Skin epidermis (tissue), 12 donors: ENCODE results near the gene CCDC88B.
A peak's percentile ranks its signal among the peaks of the same experiment; 100 is the strongest.

Experiments used
- H3K27ac ChIP-seq, 21 experiments: fragments of 200-600 bp; sonication (generic) in 11 of 21; one replicate each; pipeline ENCODE4 v1.5.0; 2020; ENCODE audit warnings: mild to moderate bottlenecking in 3 of 21, inconsistent platforms in 2 of 21, moderate library complexity in 2 of 21
- H3K4me3 ChIP-seq, 7 experiments: fragments of 200-600 bp; sonication (generic) in 2 of 7; one replicate each; pipeline ENCODE4 v1.5.0; 2020; ENCODE audit warnings: inconsistent platforms in 2 of 7, mild to moderate bottlenecking in 2 of 7, moderate library complexity in 1 of 7

The CCDC88B gene, protein sequence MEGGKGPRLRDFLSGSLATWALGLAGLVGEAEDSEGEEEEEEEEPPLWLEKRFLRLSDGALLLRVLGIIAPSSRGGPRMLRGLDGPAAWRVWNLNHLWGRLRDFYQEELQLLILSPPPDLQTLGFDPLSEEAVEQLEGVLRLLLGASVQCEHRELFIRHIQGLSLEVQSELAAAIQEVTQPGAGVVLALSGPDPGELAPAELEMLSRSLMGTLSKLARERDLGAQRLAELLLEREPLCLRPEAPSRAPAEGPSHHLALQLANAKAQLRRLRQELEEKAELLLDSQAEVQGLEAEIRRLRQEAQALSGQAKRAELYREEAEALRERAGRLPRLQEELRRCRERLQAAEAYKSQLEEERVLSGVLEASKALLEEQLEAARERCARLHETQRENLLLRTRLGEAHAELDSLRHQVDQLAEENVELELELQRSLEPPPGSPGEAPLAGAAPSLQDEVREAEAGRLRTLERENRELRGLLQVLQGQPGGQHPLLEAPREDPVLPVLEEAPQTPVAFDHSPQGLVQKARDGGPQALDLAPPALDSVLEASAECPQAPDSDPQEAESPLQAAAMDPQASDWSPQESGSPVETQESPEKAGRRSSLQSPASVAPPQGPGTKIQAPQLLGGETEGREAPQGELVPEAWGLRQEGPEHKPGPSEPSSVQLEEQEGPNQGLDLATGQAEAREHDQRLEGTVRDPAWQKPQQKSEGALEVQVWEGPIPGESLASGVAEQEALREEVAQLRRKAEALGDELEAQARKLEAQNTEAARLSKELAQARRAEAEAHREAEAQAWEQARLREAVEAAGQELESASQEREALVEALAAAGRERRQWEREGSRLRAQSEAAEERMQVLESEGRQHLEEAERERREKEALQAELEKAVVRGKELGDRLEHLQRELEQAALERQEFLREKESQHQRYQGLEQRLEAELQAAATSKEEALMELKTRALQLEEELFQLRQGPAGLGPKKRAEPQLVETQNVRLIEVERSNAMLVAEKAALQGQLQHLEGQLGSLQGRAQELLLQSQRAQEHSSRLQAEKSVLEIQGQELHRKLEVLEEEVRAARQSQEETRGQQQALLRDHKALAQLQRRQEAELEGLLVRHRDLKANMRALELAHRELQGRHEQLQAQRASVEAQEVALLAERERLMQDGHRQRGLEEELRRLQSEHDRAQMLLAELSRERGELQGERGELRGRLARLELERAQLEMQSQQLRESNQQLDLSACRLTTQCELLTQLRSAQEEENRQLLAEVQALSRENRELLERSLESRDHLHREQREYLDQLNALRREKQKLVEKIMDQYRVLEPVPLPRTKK (N-terminal part only)

DNA sequence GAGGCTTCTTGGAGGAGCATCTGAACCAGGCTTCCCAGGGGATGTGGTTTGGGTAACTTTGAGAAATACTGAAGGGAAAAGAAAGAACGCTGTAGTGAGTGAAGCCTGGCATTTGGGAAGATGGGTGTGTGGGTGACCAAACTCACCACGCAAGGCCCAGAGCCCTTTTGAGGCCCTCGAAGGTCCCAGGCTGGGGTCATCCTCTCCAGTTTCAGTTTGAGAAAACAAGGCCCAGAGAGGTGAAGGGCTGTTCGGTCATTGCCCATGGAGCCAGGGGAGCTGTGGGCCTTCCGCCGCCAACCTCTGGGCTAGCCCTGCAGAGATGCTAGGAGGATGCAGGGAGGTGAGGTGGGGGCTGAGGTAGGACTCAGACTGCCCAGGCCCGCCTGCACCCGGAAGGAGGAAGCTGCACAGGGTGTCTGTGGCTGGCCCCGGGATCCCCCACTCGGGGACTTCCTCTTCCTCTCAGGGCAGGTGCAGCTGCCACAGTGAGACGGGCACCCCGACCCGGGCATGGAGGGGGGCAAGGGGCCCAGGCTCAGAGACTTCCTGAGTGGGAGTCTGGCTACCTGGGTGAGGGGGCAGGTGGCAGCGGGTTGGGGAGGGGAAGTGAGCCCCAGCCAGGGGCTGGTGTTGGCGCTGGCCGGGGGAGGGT lies at the start of gene CCDC88B:
TSS of gene CCDC88B (plus strand) at position 451 of the 655 bp plus-strand sequence. CDS start at position 514, 63 bp downstream.
- Histone ChIP-seq H3K4me3 (peak within 1 kb of the TSS; percentile 19 to 33 (median 30)), H3K27ac (peak within 1 kb of the TSS in 18 of 21 experiments; percentile 24 to 89 (median 70))

GRCh38 chr11:64290352-64291261 lies 49.4 kb upstream of the CCDC88B start:
- H3K27ac ChIP-seq = peak overlapping the region in 2 of 21 experiments; percentile 4 to 52
- no peak overlapping the region for H3K4me3 ChIP-seq

- H3K4me3 ChIP-seq = peak within 1 kb of the TSS; percentile 11 to 45 (median 25)
- peak within 1 kb of the TSS in 4 of 21 experiments; percentile 1 to 52 (median 20) for H3K27ac ChIP-seq
These were observed 48.7 kb upstream of the CCDC88B start, which contains the start of gene KCNK4 for GRCh38 chr11:64291262-64291751. TSS of gene KCNK4 (plus strand) at chr11:64291302. CDS start at chr11:64293019, 1,717 bp downstream.

DNA sequence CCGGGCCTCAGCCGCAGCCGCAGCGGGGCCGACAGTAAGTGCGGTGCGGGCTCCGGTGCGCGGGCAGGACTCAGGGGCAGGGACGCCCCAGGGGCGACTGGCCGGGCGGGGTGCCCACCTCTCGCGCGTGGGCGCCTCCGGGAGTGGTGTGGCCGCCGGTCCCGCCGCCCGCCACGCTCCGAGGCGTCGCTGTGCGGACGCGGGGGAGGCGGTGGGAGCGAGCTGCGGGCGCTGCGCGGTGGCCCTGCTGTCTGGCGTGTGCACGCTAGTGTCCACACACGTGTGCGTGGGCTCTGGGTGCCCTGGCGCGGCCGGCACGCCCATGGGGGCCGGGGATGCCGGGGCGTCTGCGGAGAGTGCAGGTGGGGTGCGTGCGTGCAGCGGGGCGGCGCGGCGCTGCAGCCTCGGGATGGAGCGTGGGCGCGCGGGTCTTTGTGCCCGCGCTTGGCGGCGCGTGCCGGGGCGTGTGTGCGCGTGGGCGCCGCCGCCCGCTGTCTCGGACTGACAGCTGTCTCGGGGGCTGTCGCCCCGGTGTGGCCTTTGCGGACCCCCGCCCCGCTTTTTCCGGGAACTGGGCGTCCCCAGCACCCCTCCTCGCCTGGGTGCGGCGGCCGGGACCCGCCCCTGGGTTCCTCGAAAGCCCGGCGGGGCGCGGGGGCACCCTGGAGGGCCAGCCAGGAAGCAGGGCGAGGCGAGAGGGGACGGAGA lies 48.1 kb upstream of the CCDC88B start:
- Histone ChIP-seq H3K27ac (peak overlapping the region in 4 of 21 experiments; percentile 1 to 50 (median 19)), H3K4me3 (peak overlapping the region; percentile 11 to 45 (median 25))

DNA sequence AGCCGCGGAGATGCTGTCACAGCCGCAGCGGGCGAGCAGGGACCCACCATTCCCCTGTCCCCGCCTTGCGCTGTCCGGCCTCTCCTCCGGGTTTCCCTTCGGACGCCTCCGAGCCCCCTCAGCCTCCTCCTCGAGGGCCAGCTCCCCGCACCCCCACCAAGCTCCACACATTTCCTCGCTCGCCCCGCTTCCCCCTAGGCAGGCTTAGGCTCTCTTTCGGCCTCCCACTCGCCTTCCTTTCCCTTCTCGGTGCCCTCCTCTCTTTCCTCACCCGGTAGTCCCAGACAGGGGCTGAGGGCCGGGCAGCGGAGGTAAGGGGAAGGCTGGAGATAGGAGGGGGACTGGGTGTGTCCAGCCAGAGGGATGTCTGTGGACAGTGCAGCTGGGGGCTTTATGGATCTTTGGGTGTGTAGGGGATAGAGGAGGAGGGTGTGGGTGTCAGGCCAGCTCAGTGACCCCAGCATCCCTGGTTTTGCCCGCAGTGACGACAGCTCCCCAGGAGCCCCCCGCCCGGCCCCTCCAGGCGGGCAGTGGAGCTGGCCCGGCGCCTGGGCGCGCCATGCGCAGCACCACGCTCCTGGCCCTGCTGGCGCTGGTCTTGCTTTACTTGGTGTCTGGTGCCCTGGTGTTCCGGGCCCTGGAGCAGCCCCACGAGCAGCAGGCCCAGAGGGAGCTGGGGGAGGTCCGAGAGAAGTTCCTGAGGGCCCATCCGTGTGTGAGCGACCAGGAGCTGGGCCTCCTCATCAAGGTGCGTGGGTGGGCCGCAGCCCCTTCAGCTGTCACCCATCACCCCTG lies 47.3 kb upstream of the CCDC88B start:
- Histone ChIP-seq H3K27ac (peak overlapping the region in 4 of 21 experiments; percentile 1 to 50 (median 19)), H3K4me3 (peak overlapping the region; percentile 11 to 45 (median 25))

DNA sequence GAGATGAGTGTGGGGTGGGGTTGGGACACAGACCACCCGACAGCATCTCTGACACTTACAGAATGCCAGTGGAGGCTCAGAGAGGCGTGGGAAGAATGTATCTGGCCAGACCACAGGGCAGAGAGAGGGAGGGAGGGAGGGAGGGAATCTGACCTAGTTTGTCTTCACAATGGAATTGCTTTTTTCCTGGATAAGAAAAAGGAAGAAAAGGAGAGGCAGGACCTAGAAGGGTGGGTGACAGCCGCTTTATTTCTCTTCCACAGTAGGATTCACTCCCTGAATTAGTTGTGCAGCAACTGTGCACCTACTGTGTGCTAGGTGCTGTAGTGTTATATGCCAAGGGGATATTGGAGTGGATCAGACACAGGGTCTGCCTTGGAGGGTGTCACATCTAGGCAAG lies 45.2 kb upstream of the CCDC88B start:
- H3K27ac ChIP-seq = peak overlapping the region in 4 of 21 experiments; percentile 6 to 53 (median 40)

DNA sequence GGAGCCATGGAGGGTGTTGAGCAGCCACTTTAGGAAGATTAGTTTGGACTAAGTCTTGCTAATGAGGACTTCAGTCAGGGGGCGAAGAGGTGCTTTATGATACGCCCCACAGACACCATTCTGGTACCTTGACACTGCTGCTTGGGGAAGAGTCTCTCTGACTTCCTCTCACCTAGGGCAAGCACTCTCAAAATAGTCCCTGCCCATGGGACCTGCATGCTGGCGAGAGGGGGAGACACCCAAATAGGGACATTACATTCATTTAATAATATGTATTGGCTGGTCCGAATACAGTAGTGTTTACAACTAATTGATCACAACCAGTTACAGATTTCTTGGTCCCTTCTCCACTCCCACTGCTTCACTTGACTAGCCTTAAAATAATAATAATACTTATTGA lies 44.2 kb upstream of the CCDC88B start:
- Histone ChIP-seq H3K27ac (peak overlapping the region in 3 of 21 experiments; percentile 26 to 36 (median 36)), H3K4me3 (no peak overlapping the region)

More for the DNA sequence above, 45.2 kb upstream of the CCDC88B start:
- no peak overlapping the region for H3K4me3 ChIP-seq

- Histone ChIP-seq H3K27ac (peak overlapping the region in 3 of 21 experiments; percentile 26 to 36 (median 36)), H3K4me3 (no peak overlapping the region)
These were observed 43.8 kb upstream of the CCDC88B start for GRCh38 chr11:64296236-64296635.

DNA sequence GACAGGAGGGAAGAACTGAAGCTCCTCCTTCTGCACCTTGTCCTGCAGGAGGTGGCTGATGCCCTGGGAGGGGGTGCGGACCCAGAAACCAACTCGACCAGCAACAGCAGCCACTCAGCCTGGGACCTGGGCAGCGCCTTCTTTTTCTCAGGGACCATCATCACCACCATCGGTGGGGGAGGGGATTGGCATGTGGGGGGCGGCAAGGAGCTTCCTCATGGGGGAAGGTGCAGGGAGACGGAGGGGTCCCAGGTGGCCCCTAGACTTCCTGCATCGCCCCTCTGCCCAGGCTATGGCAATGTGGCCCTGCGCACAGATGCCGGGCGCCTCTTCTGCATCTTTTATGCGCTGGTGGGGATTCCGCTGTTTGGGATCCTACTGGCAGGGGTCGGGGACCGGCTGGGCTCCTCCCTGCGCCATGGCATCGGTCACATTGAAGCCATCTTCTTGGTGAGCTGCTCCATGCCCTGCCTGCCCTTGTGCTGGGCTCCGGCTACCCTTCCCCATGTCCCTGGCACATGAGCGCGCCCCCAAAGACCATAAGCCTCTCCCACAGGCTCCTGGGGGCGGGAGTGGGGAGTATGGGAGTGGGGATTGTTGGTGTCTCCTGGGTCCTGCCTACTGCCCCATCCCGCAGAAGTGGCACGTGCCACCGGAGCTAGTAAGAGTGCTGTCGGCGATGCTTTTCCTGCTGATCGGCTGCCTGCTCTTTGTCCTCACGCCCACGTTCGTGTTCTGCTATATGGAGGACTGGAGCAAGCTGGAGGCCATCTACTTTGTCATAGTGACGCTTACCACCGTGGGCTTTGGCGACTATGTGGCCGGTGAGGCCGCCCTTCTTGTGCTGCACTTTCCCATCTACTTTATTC lies 42.9 kb upstream of the CCDC88B start:
- H3K27ac ChIP-seq = no peak overlapping the region
- no peak overlapping the region for H3K4me3 ChIP-seq

- Histone ChIP-seq H3K4me3 (no peak overlapping the region), H3K27ac (no peak overlapping the region)
These were observed 42.2 kb upstream of the CCDC88B start for GRCh38 chr11:64297699-64298358.

DNA sequence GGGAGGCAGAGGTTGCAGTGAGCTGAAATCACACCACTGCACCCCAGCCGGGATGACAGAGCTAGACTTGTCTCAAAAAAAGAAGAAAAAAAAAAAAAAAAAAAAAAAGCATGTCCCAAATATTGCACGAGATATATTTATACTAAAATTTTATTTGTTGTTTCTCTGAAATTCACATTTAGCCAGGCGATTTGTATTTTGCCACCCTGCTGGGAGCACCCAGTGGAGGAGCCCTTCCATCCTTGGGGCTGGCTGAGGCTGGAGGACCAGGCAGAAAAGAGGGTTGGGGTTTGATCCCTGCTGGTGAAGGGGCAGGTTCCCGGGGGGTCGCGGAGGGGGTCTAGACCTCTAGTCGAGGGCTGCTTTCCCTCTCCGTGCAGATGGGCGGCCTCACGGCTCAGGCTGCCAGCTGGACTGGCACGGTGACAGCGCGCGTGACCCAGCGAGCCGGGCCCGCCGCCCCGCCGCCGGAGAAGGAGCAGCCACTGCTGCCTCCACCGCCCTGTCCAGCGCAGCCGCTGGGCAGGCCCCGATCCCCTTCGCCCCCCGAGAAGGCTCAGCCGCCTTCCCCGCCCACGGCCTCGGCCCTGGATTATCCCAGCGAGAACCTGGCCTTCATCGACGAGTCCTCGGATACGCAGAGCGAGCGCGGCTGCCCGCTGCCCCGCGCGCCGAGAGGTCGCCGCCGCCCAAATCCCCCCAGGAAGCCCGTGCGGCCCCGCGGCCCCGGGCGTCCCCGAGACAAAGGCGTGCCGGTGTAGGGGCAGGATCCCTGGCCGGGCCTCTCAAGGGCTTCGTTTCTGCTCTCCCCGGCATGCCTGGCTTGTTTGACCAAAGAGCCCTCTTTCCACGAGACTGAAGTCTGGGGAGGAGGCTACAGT lies 40.8 kb upstream of the CCDC88B start:
- Histone ChIP-seq H3K27ac (peak overlapping the region in 16 of 21 experiments; percentile 7 to 82 (median 62)), H3K4me3 (peak overlapping the region; percentile 11 to 34 (median 22))

DNA sequence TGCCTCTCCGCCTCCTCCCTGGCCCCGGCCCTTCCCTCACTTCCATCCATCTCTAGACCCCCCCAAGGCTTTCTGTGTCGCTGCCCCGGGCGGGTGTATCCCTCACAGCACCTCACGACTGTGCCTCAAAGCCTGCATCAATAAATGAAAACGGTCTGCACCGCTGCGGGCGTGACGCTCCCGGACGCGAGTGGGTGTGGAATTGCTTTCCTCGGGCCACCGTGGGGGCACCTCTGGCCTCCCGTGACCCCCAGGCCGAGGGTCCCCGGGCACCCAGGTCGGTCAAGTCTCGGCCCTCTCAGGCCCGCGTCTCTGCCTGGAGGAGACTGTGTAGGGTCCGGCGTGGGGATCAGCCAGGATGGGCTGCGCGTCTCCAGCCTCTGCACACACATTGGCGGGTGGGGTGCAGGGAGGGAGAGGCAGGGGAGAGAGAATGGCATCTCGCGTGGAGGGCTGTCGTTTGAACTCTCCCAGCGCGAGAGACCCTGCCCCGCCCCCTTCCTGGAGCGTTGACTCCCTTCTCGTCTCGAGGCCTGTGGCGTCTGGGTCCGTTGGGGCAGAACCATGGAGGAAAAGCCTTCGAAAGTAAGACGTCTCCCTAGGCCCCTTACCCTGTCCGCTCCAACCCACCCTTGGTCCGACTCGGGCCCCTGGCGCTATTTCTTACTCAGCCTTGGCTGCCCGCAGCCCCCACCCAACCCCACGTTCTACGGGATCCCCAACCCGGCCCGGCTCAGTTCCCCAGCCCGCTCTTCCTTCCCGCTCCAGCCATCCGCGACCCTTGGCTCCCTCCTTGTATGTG lies 40.0 kb upstream of the CCDC88B start, which contains the start of gene CATSPERZ:
TSS of gene CATSPERZ (plus strand) at position 512 of the 802 bp plus-strand sequence. CDS start at position 565, 53 bp downstream.
- peak within 1 kb of the TSS; percentile 11 to 34 (median 23) for H3K4me3 ChIP-seq
- H3K27ac ChIP-seq = peak within 1 kb of the TSS in 16 of 21 experiments; percentile 7 to 82 (median 62)
